ENCODE results near the gene USP22. TPM values are rescaled to one million over a fixed set of nuclear protein-coding genes. Genes with fewer than 3 reads are reported as not detected.

The USP22 gene
- total RNA-seq, 1 experiment from 2014 or later, result 210 TPM

DNA sequence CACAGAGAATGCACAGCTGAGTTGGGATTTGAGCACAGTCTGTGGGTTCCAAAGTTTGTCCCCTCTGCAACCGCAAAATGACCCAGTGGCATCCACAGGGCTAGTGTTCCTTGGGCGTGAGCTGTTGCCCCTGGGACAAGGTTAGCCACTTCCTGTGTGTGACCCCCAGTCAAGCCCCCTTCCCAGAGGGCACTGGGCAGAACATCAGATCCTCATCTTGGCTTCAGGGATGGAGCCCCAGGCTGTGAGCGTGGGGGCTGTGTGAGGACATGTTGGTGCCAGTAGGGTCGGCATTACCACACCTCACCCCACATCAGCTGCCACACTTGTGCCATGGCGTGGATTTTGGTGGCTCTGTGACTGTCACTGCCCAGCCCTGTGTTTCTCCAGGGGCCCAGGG, 55.3 kb downstream of the USP22 start:
- ChIA-PET CTCF (no interaction called here), RAD21 (ENCODE audit: low non-redundant PET in 1 of 2, low total read pairs in 2 of 2, uncharacterized antibody in 2 of 2, unreplicated experiment in 2 of 2) (no interaction called here), POLR2A (no interaction called here)
- Histone ChIP-seq H3K79me2 (ENCODE audit: insufficient read depth, low read length) (no peaks in the 10 kb centered on the region), H3K9me2 (ENCODE audit: insufficient read depth) (no peaks in the 10 kb centered on the region), H3K27me3 (ENCODE audit: insufficient read depth, low read length) (no peaks in the 10 kb centered on the region), H3K9ac (ENCODE audit: low read length) (no peak overlapping the region), H4K20me1 (ENCODE audit: insufficient read depth) (no peaks in the 10 kb centered on the region), H3K9me3 (ENCODE audit: control insufficient read depth in 1 of 2, insufficient read depth in 1 of 2, low read depth in 1 of 2, low read length in 2 of 2) (no peaks in the 10 kb centered on the region), H3K4me1 (ENCODE audit: control insufficient read depth in 1 of 2, insufficient read depth in 2 of 2, low read length in 2 of 2) (no peaks in the 10 kb centered on the region), H3K4me3 (replicated peaks in 1 of 2; ENCODE audit: low read depth in 1 of 2, low read length in 2 of 2) (no peak overlapping the region), H3K4me2 (ENCODE audit: low read length) (no peak overlapping the region), H3K36me3 (ENCODE audit: control insufficient read depth in 1 of 2, insufficient read depth in 2 of 2, low read length in 2 of 2) (no peaks in the 10 kb centered on the region), H3K27ac (ENCODE audit: low read depth, low read length) (no peak overlapping the region), H2AFZ (ENCODE audit: low read depth, low read length, poor library complexity, severe bottlenecking) (no peak overlapping the region)
- intact Hi-C loops (cut with micrococcal nuclease), result no loop called here
- TF ChIP-seq ATF3 (IDR thresholded peaks at IDR 0.05) (no peak), ZNF274 (IDR thresholded peaks at IDR 0.05; ENCODE audit: low read depth, low read length) (no peak), EGR1 (IDR thresholded peaks at IDR 0.05; ENCODE audit: low read depth) (no peak), CEBPB (IDR thresholded peaks at IDR 0.05; ENCODE audit: low read depth) (no peak), ZFX (IDR thresholded peaks at IDR 0.05) (no peak), POLR2A (IDR thresholded peaks at IDR 0.05; ENCODE audit: borderline replicate concordance, extremely low read depth, insufficient read depth, insufficient read length) (no peak), JUND (IDR thresholded peaks at IDR 0.05) (no peak), TCF7L2 (IDR thresholded peaks at IDR 0.05; ENCODE audit: borderline replicate concordance, extremely low read depth, insufficient read depth, insufficient read length) (no peak), SP1 (IDR thresholded peaks at IDR 0.05; ENCODE audit: low read depth) (no peak), MAX (IDR thresholded peaks at IDR 0.05) (no peak), EZH2phosphoT487 (IDR thresholded peaks at IDR 0.05; ENCODE audit: borderline replicate concordance) (no peak), SIN3A (IDR thresholded peaks at IDR 0.05; ENCODE audit: low read depth) (no peak), EZH2 (IDR thresholded peaks at IDR 0.05) (no peak), RAD21 (IDR thresholded peaks at IDR 0.05; ENCODE audit: low read depth) (no peak), YY1 (IDR thresholded peaks at IDR 0.05; ENCODE audit: extremely low read depth, insufficient replicate concordance, low read depth, low read length) (no peak), CBX3 (IDR thresholded peaks at IDR 0.05; ENCODE audit: low read depth) (no peak), ELF1 (IDR thresholded peaks at IDR 0.05; ENCODE audit: borderline replicate concordance, low read depth) (no peak), FOSL1 (IDR thresholded peaks at IDR 0.05; ENCODE audit: low read depth) (no peak)
- TF ChIP-seq, protein P1, sequence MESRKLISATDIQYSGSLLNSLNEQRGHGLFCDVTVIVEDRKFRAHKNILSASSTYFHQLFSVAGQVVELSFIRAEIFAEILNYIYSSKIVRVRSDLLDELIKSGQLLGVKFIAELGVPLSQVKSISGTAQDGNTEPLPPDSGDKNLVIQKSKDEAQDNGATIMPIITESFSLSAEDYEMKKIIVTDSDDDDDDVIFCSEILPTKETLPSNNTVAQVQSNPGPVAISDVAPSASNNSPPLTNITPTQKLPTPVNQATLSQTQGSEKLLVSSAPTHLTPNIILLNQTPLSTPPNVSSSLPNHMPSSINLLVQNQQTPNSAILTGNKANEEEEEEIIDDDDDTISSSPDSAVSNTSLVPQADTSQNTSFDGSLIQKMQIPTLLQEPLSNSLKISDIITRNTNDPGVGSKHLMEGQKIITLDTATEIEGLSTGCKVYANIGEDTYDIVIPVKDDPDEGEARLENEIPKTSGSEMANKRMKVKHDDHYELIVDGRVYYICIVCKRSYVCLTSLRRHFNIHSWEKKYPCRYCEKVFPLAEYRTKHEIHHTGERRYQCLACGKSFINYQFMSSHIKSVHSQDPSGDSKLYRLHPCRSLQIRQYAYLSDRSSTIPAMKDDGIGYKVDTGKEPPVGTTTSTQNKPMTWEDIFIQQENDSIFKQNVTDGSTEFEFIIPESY (IDR thresholded peaks at IDR 0.05; ENCODE audit: extremely low read depth, insufficient replicate concordance, low read length), result no peak
- no peak for ATAC-seq
- no TSS peak for BruUV-seq (replicated peaks)
- no peak for DNase-seq (ENCODE audit: low read depth, low spot score)
